ENCODE measurements around the gene HSPA12B. TPM values are rescaled to one million over a fixed set of nuclear protein-coding genes. Genes with fewer than 3 reads are reported as not detected.

The HSPA12B gene
- polyA plus RNA-seq, 2 donors, result 2.0 to 2.3 TPM

DNA sequence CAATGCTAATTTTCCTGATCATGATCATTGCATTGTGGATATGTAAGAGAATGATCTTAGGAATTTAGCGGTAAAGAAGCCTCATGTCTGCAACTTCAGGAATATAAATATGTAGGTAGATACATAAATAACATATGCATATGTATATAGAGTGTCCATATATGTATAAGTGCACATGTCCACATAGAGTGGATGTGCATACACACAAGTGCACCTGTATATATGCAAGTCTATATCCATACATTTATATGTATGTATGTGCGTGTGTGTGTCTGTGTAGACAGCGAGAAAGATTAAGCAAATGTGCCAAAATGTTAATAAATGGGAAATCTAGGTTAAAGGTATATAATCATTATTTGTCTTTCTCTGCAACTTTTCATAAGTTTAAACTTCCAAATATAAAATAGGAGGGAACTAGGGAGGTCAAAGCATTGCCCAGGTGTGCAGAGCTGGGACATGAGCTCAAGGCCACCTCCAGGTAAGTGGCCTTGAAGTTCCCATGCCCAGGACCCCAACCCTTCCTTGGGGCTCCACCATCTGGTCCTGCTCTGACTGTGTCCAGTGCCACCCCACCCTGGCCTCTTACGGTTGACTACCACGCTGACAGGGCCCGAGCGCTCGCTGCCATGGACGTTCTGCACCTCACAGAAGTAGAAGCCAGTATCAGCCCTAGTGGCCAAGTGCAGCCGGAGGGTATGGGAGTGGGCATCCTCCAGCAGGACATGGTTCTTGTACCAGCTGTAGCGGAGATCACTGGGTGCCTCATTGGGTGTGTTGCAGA, 29.7 kb upstream of the HSPA12B start:
- 93 to 94% methylated on average over 11 of the region's 11 CpGs for WGBS, 2 donors
- no peak overlapping the region for H3K27ac ChIP-seq (ENCODE audit: low read depth in 2 of 2, low read length in 1 of 2)
- H3K36me3 ChIP-seq (ENCODE audit: control insufficient read depth in 2 of 2, insufficient read depth in 2 of 2, low read length in 1 of 2), result no peaks in the 10 kb centered on the region
- H3K4me1 ChIP-seq (ENCODE audit: control insufficient read depth in 2 of 2, insufficient read depth in 2 of 2, low read length in 1 of 2), result peaks cover 0 to 4% of the 10 kb centered on the region in 2 donors
- no peak overlapping the region for H3K4me3 ChIP-seq (ENCODE audit: low read depth in 1 of 2, low read length in 2 of 2)
- no peaks in the 10 kb centered on the region for H3K27me3 ChIP-seq (ENCODE audit: control insufficient read depth in 1 of 2, insufficient read depth in 2 of 2, low read length in 2 of 2)
- H3K9me3 ChIP-seq (ENCODE audit: control insufficient read depth in 2 of 2, insufficient read depth in 1 of 2, low read depth in 1 of 2, low read length in 1 of 2), result no peaks in the 10 kb centered on the region

- WGBS, 2 donors, result 71 to 79% methylated on average over 5 of the region's 5 CpGs
- Histone ChIP-seq H3K36me3 (ENCODE audit: control insufficient read depth in 2 of 2, insufficient read depth in 2 of 2, low read length in 1 of 2) (no peaks in the 10 kb centered on the region), H3K9me3 (ENCODE audit: control insufficient read depth in 2 of 2, insufficient read depth in 1 of 2, low read depth in 1 of 2, low read length in 1 of 2) (no peaks in the 10 kb centered on the region), H3K27ac (ENCODE audit: low read depth in 2 of 2, low read length in 1 of 2) (no peak overlapping the region), H3K27me3 (ENCODE audit: control insufficient read depth in 1 of 2, insufficient read depth in 2 of 2, low read length in 2 of 2) (no peaks in the 10 kb centered on the region), H3K4me1 (ENCODE audit: control insufficient read depth in 2 of 2, insufficient read depth in 2 of 2, low read length in 1 of 2) (no peaks in the 10 kb centered on the region), H3K4me3 (ENCODE audit: low read depth in 1 of 2, low read length in 2 of 2) (no peak overlapping the region)
Measured at GRCh38 chr20:3704087-3704486, 28.4 kb upstream of the HSPA12B start.

- WGBS, 2 donors, result 86 to 89% methylated on average over 14 of the region's 14 CpGs
Measured at GRCh38 chr20:3705491-3705969, 27.0 kb upstream of the HSPA12B start.

GRCh38 chr20:3705970-3706739, 26.3 kb upstream of the HSPA12B start:
- 93 to 94% methylated on average over 31 of the region's 31 CpGs for WGBS, 2 donors
- H3K9me3 ChIP-seq (ENCODE audit: control insufficient read depth in 2 of 2, insufficient read depth in 1 of 2, low read depth in 1 of 2, low read length in 1 of 2), result no peaks in the 10 kb centered on the region
- no peak overlapping the region for H3K27ac ChIP-seq (ENCODE audit: low read depth in 2 of 2, low read length in 1 of 2)
- H3K4me1 ChIP-seq (ENCODE audit: control insufficient read depth in 2 of 2, insufficient read depth in 2 of 2, low read length in 1 of 2), result no peaks in the 10 kb centered on the region
- H3K27me3 ChIP-seq (ENCODE audit: control insufficient read depth in 1 of 2, insufficient read depth in 2 of 2, low read length in 2 of 2), result no peaks in the 10 kb centered on the region
- no peaks in the 10 kb centered on the region for H3K36me3 ChIP-seq (ENCODE audit: control insufficient read depth in 2 of 2, insufficient read depth in 2 of 2, low read length in 1 of 2)
- H3K4me3 ChIP-seq (ENCODE audit: low read depth in 1 of 2, low read length in 2 of 2), result no peak overlapping the region

More at GRCh38 chr20:3705491-3705969, 27.0 kb upstream of the HSPA12B start:
- Histone ChIP-seq H3K9me3 (ENCODE audit: control insufficient read depth in 2 of 2, insufficient read depth in 1 of 2, low read depth in 1 of 2, low read length in 1 of 2) (no peaks in the 10 kb centered on the region), H3K27ac (ENCODE audit: low read depth in 2 of 2, low read length in 1 of 2) (no peak overlapping the region), H3K27me3 (ENCODE audit: control insufficient read depth in 1 of 2, insufficient read depth in 2 of 2, low read length in 2 of 2) (no peaks in the 10 kb centered on the region), H3K4me1 (ENCODE audit: control insufficient read depth in 2 of 2, insufficient read depth in 2 of 2, low read length in 1 of 2) (no peaks in the 10 kb centered on the region), H3K36me3 (ENCODE audit: control insufficient read depth in 2 of 2, insufficient read depth in 2 of 2, low read length in 1 of 2) (no peaks in the 10 kb centered on the region), H3K4me3 (ENCODE audit: low read depth in 1 of 2, low read length in 2 of 2) (no peak overlapping the region)

DNA sequence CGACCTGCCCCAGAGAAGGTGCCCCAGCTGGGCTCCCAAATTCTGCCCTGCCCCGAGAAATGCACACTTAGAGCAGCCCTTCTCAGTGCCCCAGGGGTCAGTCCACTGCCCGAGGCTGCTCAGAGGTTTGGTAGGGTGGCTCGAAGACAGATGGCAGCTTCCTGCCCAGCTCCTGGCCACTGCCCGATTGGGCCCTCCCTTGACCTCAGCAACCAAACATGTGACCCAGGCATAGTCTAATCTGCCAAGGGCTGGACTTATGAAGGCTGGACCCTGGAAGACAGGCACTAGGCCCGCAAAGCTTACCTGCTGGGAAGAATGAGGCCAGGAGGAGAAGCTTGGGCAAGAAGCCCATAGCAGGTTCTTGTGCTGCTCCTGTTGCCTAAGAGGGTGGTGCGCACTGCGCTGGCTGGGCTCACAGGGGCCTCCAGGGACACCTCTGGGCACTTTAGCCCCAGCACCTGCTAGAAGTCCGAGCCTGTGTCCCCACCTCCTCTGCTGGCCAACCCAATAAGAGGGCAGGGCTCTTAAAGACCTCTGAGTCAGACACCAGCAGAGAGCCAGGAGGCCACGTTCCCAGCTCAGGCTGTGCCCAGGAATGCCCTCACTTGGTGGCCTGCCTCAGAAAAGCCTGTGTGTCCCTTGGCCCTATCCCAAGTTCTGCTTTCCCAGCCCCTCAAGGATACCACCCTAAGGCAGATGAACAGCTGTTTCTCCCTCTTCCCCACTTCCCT, 25.5 kb upstream of the HSPA12B start:
- 74 to 82% methylated on average over 10 of the region's 10 CpGs for WGBS, 2 donors
- Histone ChIP-seq H3K9me3 (ENCODE audit: control insufficient read depth in 2 of 2, insufficient read depth in 1 of 2, low read depth in 1 of 2, low read length in 1 of 2) (no peaks in the 10 kb centered on the region), H3K4me3 (ENCODE audit: low read depth in 1 of 2, low read length in 2 of 2) (no peak overlapping the region), H3K4me1 (ENCODE audit: control insufficient read depth in 2 of 2, insufficient read depth in 2 of 2, low read length in 1 of 2) (no peaks in the 10 kb centered on the region), H3K27ac (ENCODE audit: low read depth in 2 of 2, low read length in 1 of 2) (no peak overlapping the region), H3K27me3 (ENCODE audit: control insufficient read depth in 1 of 2, insufficient read depth in 2 of 2, low read length in 2 of 2) (no peaks in the 10 kb centered on the region), H3K36me3 (ENCODE audit: control insufficient read depth in 2 of 2, insufficient read depth in 2 of 2, low read length in 1 of 2) (no peaks in the 10 kb centered on the region)

DNA sequence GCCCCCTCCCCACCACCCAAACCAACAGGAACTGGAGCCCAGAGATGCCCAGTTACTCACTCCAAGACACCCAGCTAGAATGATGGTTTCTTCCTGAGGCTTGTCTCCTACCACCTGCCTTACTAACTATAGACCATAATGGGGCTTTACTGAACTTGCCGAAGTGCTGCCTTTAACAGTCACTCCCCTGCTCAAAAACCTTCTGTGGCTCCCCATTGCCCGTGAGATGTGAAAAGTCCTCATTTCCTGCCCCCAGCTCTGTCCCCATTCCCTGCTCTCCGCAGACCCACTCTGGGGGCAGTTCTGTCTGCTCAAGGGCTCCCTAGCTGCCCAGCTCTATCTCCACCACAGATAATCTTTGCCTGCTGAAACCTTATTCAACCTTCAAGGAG, 25.0 kb upstream of the HSPA12B start:
- Histone ChIP-seq H3K9me3 (ENCODE audit: control insufficient read depth in 2 of 2, insufficient read depth in 1 of 2, low read depth in 1 of 2, low read length in 1 of 2) (no peaks in the 10 kb centered on the region), H3K4me3 (ENCODE audit: low read depth in 1 of 2, low read length in 2 of 2) (no peak overlapping the region), H3K27me3 (ENCODE audit: control insufficient read depth in 1 of 2, insufficient read depth in 2 of 2, low read length in 2 of 2) (no peaks in the 10 kb centered on the region), H3K27ac (ENCODE audit: low read depth in 2 of 2, low read length in 1 of 2) (no peak overlapping the region), H3K36me3 (ENCODE audit: control insufficient read depth in 2 of 2, insufficient read depth in 2 of 2, low read length in 1 of 2) (no peaks in the 10 kb centered on the region), H3K4me1 (ENCODE audit: control insufficient read depth in 2 of 2, insufficient read depth in 2 of 2, low read length in 1 of 2) (no peaks in the 10 kb centered on the region)
- 92 to 94% methylated on average over 3 of the region's 3 CpGs for WGBS, 2 donors

GRCh38 chr20:3710011-3710466, 22.4 kb upstream of the HSPA12B start:
- no peaks in the 10 kb centered on the region for H3K9me3 ChIP-seq (ENCODE audit: control insufficient read depth in 2 of 2, insufficient read depth in 1 of 2, low read depth in 1 of 2, low read length in 1 of 2)
- H3K27me3 ChIP-seq (ENCODE audit: control insufficient read depth in 1 of 2, insufficient read depth in 2 of 2, low read length in 2 of 2), result no peaks in the 10 kb centered on the region
- no peak overlapping the region for H3K27ac ChIP-seq (ENCODE audit: low read depth in 2 of 2, low read length in 1 of 2)
- no peak overlapping the region for H3K4me3 ChIP-seq (ENCODE audit: low read depth in 1 of 2, low read length in 2 of 2)
- H3K4me1 ChIP-seq (ENCODE audit: control insufficient read depth in 2 of 2, insufficient read depth in 2 of 2, low read length in 1 of 2), result no peaks in the 10 kb centered on the region
- WGBS, 2 donors, result 57 to 62% methylated on average over 4 to 6 of the region's 6 CpGs
- no peaks in the 10 kb centered on the region for H3K36me3 ChIP-seq (ENCODE audit: control insufficient read depth in 2 of 2, insufficient read depth in 2 of 2, low read length in 1 of 2)

GRCh38 chr20:3710703-3711483, 21.6 kb upstream of the HSPA12B start:
- Histone ChIP-seq H3K4me3 (ENCODE audit: low read depth in 1 of 2, low read length in 2 of 2) (no peak overlapping the region), H3K27me3 (ENCODE audit: control insufficient read depth in 1 of 2, insufficient read depth in 2 of 2, low read length in 2 of 2) (no peaks in the 10 kb centered on the region), H3K4me1 (ENCODE audit: control insufficient read depth in 2 of 2, insufficient read depth in 2 of 2, low read length in 1 of 2) (no peaks in the 10 kb centered on the region), H3K36me3 (ENCODE audit: control insufficient read depth in 2 of 2, insufficient read depth in 2 of 2, low read length in 1 of 2) (no peaks in the 10 kb centered on the region), H3K9me3 (ENCODE audit: control insufficient read depth in 2 of 2, insufficient read depth in 1 of 2, low read depth in 1 of 2, low read length in 1 of 2) (no peaks in the 10 kb centered on the region), H3K27ac (ENCODE audit: low read depth in 2 of 2, low read length in 1 of 2) (no peak overlapping the region)
- 34 to 38% methylated on average over 18 of the region's 18 CpGs for WGBS, 2 donors

DNA sequence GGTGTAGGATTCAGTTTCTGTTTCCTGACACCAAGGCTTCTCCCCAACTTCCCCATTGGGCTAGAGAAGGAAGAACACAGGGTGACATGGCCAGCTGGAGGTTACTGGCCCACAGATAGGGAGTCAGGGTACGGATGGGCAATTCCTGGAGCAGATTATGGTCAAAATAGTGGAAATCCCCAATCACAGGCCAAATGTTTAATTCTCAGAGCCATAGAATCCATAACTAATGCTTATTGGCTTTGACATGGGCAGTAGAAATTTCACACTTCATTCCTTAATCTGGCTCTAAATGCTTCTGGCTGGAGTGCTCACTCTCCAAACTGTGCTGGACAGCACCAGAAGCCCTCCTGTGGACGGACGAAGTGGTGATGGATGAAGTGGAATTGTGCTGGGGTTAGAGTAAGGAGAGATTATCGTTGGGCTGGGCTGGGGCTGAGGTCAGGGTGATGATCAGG, 21.0 kb upstream of the HSPA12B start:
- Histone ChIP-seq H3K36me3 (ENCODE audit: control insufficient read depth in 2 of 2, insufficient read depth in 2 of 2, low read length in 1 of 2) (no peaks in the 10 kb centered on the region), H3K9me3 (ENCODE audit: control insufficient read depth in 2 of 2, insufficient read depth in 1 of 2, low read depth in 1 of 2, low read length in 1 of 2) (no peaks in the 10 kb centered on the region), H3K27ac (ENCODE audit: low read depth in 2 of 2, low read length in 1 of 2) (no peak overlapping the region), H3K4me1 (ENCODE audit: control insufficient read depth in 2 of 2, insufficient read depth in 2 of 2, low read length in 1 of 2) (no peaks in the 10 kb centered on the region), H3K4me3 (ENCODE audit: low read depth in 1 of 2, low read length in 2 of 2) (no peak overlapping the region), H3K27me3 (ENCODE audit: control insufficient read depth in 1 of 2, insufficient read depth in 2 of 2, low read length in 2 of 2) (no peaks in the 10 kb centered on the region)
- 65 to 72% methylated on average over 4 of the region's 4 CpGs for WGBS, 2 donors
